Prostate gland (tissue), 2 donors: ENCODE data around the gene CEP95.

Experiments
- CTCF ChIP-seq, 4 experiments: fragments of 200-600 bp in 2 of 4; fragments of 450-650 bp in 2 of 4; sonication (generic) in 2 of 4; IDR thresholded peaks; 1 replicate in 3 of 4; 2 replicates in 1 of 4; pipeline ENCODE4 v1.5.1; 2016 to 2019; ENCODE audit warnings: antibody characterized with exemption in 4 of 4, mild to moderate bottlenecking in 2 of 4, moderate library complexity in 2 of 4
- POLR2AphosphoS5 ChIP-seq: sonication (generic); formaldehyde crosslinking; IDR thresholded peaks from one replicate; pipeline ENCODE4 v1.6.1; 2017; ENCODE audit warnings: antibody characterized with exemption

GRCh38 chr17:64531955-64532371 is 25.2 kb downstream of the CEP95 start:
- no peak for TF ChIP-seq CTCF (IDR thresholded peaks at IDR 0.05)
- no peak for TF ChIP-seq POLR2AphosphoS5
